ENCODE results near the gene UGT1A9. TPM values are rescaled to one million over a fixed set of nuclear protein-coding genes. Genes with fewer than 3 reads are reported as not detected.

Gene UGT1A9
- total RNA-seq, 1 experiment from 2014 or later, result not detected

DNA sequence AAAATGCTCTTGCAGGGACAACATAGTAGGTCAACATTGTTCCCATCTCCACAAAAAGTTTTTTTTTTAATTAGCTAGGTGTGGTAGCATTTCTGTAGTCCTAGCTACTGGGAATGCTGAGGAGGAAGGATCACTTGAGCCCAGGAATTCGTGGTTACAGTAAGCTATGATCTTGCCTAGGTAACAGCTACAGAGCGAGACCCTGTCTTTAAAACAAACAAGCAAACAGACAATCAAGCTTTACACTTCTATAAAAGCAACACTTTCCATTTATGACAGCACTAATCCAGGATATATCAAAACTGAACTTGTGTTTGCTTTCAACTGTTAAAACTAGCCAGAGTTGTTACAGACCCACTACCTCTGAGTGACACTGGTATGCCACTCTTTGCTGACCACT, 69.2 kb downstream of the UGT1A9 start:
- no peaks in the 10 kb centered on the region for H3K23me2 ChIP-seq (ENCODE audit: insufficient read length, low read depth, low read length, poor library complexity, severe bottlenecking)
- no peaks in the 10 kb centered on the region for H3K79me2 ChIP-seq (ENCODE audit: insufficient read depth, low read length)
- no CpG with 5 or more reads among the region's 2 CpGs for WGBS (ENCODE audit: extremely low coverage, insufficient read length, low lambda C conversion rate)
- H3K18ac ChIP-seq (ENCODE audit: insufficient read length, low read depth, low read length), result no peak overlapping the region
- no peak overlapping the region for H3T11ph ChIP-seq (ENCODE audit: low read length)
- no peak overlapping the region for H3K4me2 ChIP-seq (ENCODE audit: insufficient read depth, insufficient read length, low read length)
- H3K4me1 Mint-ChIP-seq, result no peaks in the 10 kb centered on the region
- TF ChIP-seq CTCF (conservative IDR thresholded peaks at IDR 0.05), result no peak
- H2BK20ac ChIP-seq (ENCODE audit: low read depth, low read length, poor library complexity, severe bottlenecking), result no peak overlapping the region
- no peak overlapping the region for H2AK5ac ChIP-seq (ENCODE audit: insufficient read length, low read length)
- no peak overlapping the region for H3K14ac ChIP-seq (ENCODE audit: insufficient read depth, low read length)
- H4K8ac ChIP-seq (replicated peaks; ENCODE audit: insufficient read length, low read depth, low read length), result no peak overlapping the region
- H3K27ac Mint-ChIP-seq, result no peak overlapping the region
- DNase-seq, result no peak
- no peaks in the 10 kb centered on the region for H3K79me1 ChIP-seq (ENCODE audit: insufficient read depth, low read depth, low read length, poor library complexity, severe bottlenecking)
- no peaks in the 10 kb centered on the region for H4K20me1 ChIP-seq (ENCODE audit: control insufficient read depth, insufficient read depth, insufficient read length)
- H2BK120ac ChIP-seq (ENCODE audit: low read depth, low read length, poor library complexity, severe bottlenecking), result no peak overlapping the region
- H3K27me3 ChIP-seq (ENCODE audit: insufficient read depth, low read length), result no peaks in the 10 kb centered on the region
- H3K27me3 Mint-ChIP-seq (ENCODE audit: low read depth), result peaks cover 2% of the 10 kb centered on the region
- no peak overlapping the region for H3K9ac ChIP-seq (ENCODE audit: extremely low read depth, insufficient read length, low read length)
- H3K23ac ChIP-seq (ENCODE audit: insufficient read length, low read depth, low read length), result no peak overlapping the region
- no peak overlapping the region for H3K4ac ChIP-seq (ENCODE audit: low read depth, low read length)
- H2BK5ac ChIP-seq (ENCODE audit: insufficient read length, low read length), result no peak overlapping the region
- H3K9me3 ChIP-seq (ENCODE audit: control insufficient read depth, low read depth, low read length), result no peaks in the 10 kb centered on the region
- peaks cover 0 to 7% (median 5%) of the 10 kb centered on the region in 3 experiments; a peak in 4 of 7 replicates for H3K36me3 Mint-ChIP-seq (ENCODE audit: insufficient read depth in 1 of 3, low read depth in 3 of 3)
- no peak overlapping the region for H2BK15ac ChIP-seq (ENCODE audit: low read depth, low read length)
- peaks cover 11 to 14% of the 10 kb centered on the region in 2 experiments for H3K9me3 Mint-ChIP-seq
- no peak overlapping the region for H3K27ac ChIP-seq (ENCODE audit: insufficient read length, low read depth, low read length)
- no peak overlapping the region for H4K5ac ChIP-seq (ENCODE audit: insufficient read length, low read depth, low read length)
- no peak overlapping the region for H3K56ac ChIP-seq (ENCODE audit: insufficient read length, low read depth, low read length)
- H2AFZ ChIP-seq (ENCODE audit: low read length), result no peak overlapping the region
- H3K4me3 Mint-ChIP-seq, result no peak overlapping the region
- H2BK12ac ChIP-seq (ENCODE audit: insufficient read length, low read depth, low read length), result no peak overlapping the region
- H4K91ac ChIP-seq (ENCODE audit: insufficient read length, low read depth, low read length), result no peak overlapping the region
- H3K4me1 ChIP-seq (ENCODE audit: insufficient read depth, low read length), result no peaks in the 10 kb centered on the region

All from H9 (cell line).